Stomach (tissue), 9 donors: Measurements from ENCODE around the gene PIP4K2A. TPM values are rescaled to one million over a fixed set of nuclear protein-coding genes. Genes with fewer than 3 reads are reported as not detected.

Experiments used
- DNase-seq, 2 donors: peaks; one replicate each; pipeline versions ENCODE4 v3.0.0 to v3.0.0-alpha.2; 2013 to 2019
- H3K27ac ChIP-seq, 5 donors: fragments of 200-600 bp in 4 of 5; sonication (generic) in 4 of 5; one replicate each; pipeline ENCODE4 v1.5.1; 2013 to 2019; ENCODE audit warnings: mild to moderate bottlenecking in 1 of 5, moderate library complexity in 1 of 5
- H3K27me3 ChIP-seq, 3 donors: fragments of 200-600 bp; sonication (generic); one replicate each; pipeline ENCODE4 v1.5.1; 2017 to 2019; ENCODE audit warnings: mixed run types in 1 of 3
- H3K36me3 ChIP-seq, 4 donors: fragments of 200-600 bp; sonication (generic); 1 replicate in 3 of 4; 2 replicates in 1 of 4; pipeline ENCODE4 v1.5.1; 2016 to 2019
- H3K4me1 ChIP-seq, 4 donors: fragments of 200-600 bp; sonication (generic); one replicate each; pipeline ENCODE4 v1.5.1; 2016 to 2019
- H3K4me3 ChIP-seq, 4 donors: fragments of 200-600 bp; sonication (generic) in 3 of 4; one replicate each; pipeline ENCODE4 v1.5.1; 2016 to 2019; ENCODE audit warnings: mild to moderate bottlenecking in 1 of 4
- H3K9me3 ChIP-seq, 4 donors: fragments of 200-600 bp; sonication (generic); one replicate each; pipeline ENCODE4 v1.5.1; 2016 to 2019
- EP300 ChIP-seq: sonication (generic); formaldehyde crosslinking; IDR thresholded peaks from one replicate; pipeline ENCODE4 v1.6.1; 2017; ENCODE audit warnings: antibody characterized with exemption
- POLR2A ChIP-seq, 4 donors: fragments of 450-650 bp; IDR thresholded peaks; one replicate each; pipeline ENCODE4 v1.6.1; 2016; ENCODE audit warnings: antibody characterized with exemption in 4 of 4, control low read depth in 2 of 4, mild to moderate bottlenecking in 1 of 4, moderate library complexity in 1 of 4
- POLR2AphosphoS5 ChIP-seq, 3 donors: sonication (generic); formaldehyde crosslinking; IDR thresholded peaks; one replicate each; pipeline ENCODE4 v1.6.1; 2016; ENCODE audit warnings: antibody characterized with exemption in 3 of 3
- WGBS, 5 donors: extraction: QIAGEN DNeasy Blood & Tissue Kit in 3 of 5; methylation state at CpG; one replicate each; pipeline versions ENCODE4 v1.1.5 to v1.1.7; 2013 to 2018; 5-methylcytosine and 5-hydroxymethylcytosine counted together
- intact Hi-C: fragments of 100-400 bp; cut with DNase I; formaldehyde crosslinking; loops from one replicate; pipeline ENCODE4 v1.15.1; 2023; ENCODE audit warnings: low total_unique reads
- polyA plus RNA-seq, 3 donors: library from polyadenylated mRNA; stranded (reverse); fragments of 200-250 nt; gene quantifications; one replicate each; pipeline ENCODE4 v1.2.3, GENCODE V29; 2013
- total RNA-seq, 5 donors: library from RNA; depleted of rRNA; stranded (reverse); fragments of >200 nt; gene quantifications; one replicate each; pipeline versions ENCODE4 v1.1.0 to v1.2.3, GENCODE V29; 2014 to 2016
- TF ChIP-seq, protein P1 (sequence below), 7 experiments: fragments of 450-650 bp in 4 of 7; fragments of 200-600 bp in 3 of 7; sonication (generic) in 3 of 7; IDR thresholded peaks; one replicate each; pipeline ENCODE4 v1.5.1; 2016 to 2019; ENCODE audit warnings: antibody characterized with exemption in 7 of 7, control low read depth in 2 of 7, mild to moderate bottlenecking in 1 of 7
- donor health status: healthy with polysubstance abuse.
- donor health status: Bipolar disorder and iron deficiency.
- donor health status: healthy.

Gene PIP4K2A
- total and polyA plus RNA-seq, 8 donors, result 6.7 to 61.3 (median 13.6) TPM

DNA sequence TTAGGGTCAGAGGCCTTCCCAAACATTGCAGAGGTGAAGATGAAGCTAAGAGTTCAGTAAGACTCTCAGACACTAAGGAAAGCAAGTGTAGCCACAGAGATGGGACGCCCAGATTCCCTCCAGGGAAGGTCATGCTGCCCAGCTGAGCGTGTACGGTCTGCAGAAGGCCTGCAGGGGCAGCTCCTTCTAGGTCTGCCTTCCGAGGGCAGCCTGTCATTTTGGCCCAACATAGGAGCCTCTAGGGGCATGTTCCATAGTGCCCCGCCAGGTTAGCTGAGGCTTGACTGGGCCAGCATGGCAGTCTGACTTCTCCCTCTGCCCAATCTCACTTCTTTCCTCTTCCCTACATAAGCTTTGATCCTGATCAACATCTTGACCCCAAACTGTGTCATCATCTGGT is 130.7 kb downstream of the PIP4K2A start:
- no peak for TF ChIP-seq EP300
- TF ChIP-seq, protein P1, sequence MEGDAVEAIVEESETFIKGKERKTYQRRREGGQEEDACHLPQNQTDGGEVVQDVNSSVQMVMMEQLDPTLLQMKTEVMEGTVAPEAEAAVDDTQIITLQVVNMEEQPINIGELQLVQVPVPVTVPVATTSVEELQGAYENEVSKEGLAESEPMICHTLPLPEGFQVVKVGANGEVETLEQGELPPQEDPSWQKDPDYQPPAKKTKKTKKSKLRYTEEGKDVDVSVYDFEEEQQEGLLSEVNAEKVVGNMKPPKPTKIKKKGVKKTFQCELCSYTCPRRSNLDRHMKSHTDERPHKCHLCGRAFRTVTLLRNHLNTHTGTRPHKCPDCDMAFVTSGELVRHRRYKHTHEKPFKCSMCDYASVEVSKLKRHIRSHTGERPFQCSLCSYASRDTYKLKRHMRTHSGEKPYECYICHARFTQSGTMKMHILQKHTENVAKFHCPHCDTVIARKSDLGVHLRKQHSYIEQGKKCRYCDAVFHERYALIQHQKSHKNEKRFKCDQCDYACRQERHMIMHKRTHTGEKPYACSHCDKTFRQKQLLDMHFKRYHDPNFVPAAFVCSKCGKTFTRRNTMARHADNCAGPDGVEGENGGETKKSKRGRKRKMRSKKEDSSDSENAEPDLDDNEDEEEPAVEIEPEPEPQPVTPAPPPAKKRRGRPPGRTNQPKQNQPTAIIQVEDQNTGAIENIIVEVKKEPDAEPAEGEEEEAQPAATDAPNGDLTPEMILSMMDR (IDR thresholded peaks at IDR 0.05), result no peak
- TF ChIP-seq POLR2A (IDR thresholded peaks at IDR 0.05), result no peak
- TF ChIP-seq POLR2AphosphoS5 (IDR thresholded peaks at IDR 0.05), result no peak
- H3K4me3 ChIP-seq, result no peak overlapping the region
- intact Hi-C loops, result no loop called here
- no peaks in the 10 kb centered on the region for H3K27me3 ChIP-seq
- H3K9me3 ChIP-seq, result no peaks in the 10 kb centered on the region
- no peak overlapping the region for H3K27ac ChIP-seq
- peaks cover 0 to 5% (median 0%) of the 10 kb centered on the region in 4 donors for H3K4me1 ChIP-seq
- WGBS, 5 donors, result 86 to 91% (median 90%) methylated on average over 4 to 5 of the region's 5 CpGs
- H3K36me3 ChIP-seq, result peaks cover 3 to 64% (median 37%) of the 10 kb centered on the region in 4 donors
- no peak for DNase-seq

DNA sequence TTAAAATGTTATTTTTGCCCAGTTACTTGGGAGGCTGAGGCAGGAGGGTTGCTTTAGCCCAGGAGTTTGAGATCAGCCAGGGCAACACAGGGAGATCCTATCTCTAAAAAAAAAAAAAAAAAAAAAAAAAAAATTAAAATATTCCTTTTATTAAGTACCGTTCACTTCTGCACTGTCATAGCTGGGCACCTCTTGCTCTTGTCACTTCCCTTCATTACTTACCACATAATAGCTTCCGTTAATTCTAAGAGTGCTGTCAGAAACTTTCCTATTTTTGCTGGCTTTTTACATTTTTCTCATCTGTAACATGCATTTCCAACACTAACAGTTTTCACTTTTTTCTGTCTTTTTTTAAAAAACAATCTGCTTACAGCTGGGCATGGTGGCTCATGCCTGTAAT is 132.9 kb downstream of the PIP4K2A start:
- Histone ChIP-seq H3K4me1 (peaks cover 0 to 5% (median 0%) of the 10 kb centered on the region in 4 donors), H3K36me3 (peaks cover 0 to 62% (median 42%) of the 10 kb centered on the region in 4 donors), H3K27me3 (no peaks in the 10 kb centered on the region), H3K9me3 (no peaks in the 10 kb centered on the region), H3K27ac (no peak overlapping the region), H3K4me3 (no peak overlapping the region)
- intact Hi-C loops, result no loop called here
- DNase-seq, result no peak
- TF ChIP-seq EP300, result no peak
- TF ChIP-seq, protein P1 (IDR thresholded peaks at IDR 0.05), result no peak
- TF ChIP-seq POLR2AphosphoS5 (IDR thresholded peaks at IDR 0.05), result no peak
- TF ChIP-seq POLR2A (IDR thresholded peaks at IDR 0.05), result no peak
- WGBS, 5 donors, result 78 to 96% (median 92%) methylated on average over 2 of the region's 2 CpGs

- no peak for TF ChIP-seq EP300
- H3K9me3 ChIP-seq, result no peaks in the 10 kb centered on the region
- intact Hi-C loops, result no loop called here
These were observed 133.7 kb downstream of the PIP4K2A start for GRCh38 chr10:22580711-22581110.

DNA sequence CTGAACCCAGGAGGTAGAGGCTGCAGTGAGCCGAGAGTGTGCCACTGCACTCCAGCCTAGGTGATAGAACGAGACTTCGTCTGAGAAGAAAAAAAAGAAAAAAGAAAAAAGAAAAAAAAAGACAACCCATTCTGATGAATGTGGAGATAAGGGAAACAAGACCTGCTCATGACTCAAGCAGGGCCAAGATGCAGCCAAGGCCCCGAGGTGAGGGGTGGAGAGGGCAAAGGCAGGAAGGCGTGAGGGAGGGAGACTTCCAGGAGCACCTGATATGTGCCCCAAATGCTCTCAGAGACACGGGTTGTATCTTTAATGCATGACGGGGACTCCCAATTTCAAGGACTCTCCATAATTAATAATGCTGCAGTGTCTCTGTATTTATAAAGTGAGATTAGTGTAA is 134.6 kb downstream of the PIP4K2A start:
- intact Hi-C loops, result no loop called here
- 82 to 91% (median 87%) methylated on average over 7 of the region's 7 CpGs for WGBS, 5 donors
- no peaks in the 10 kb centered on the region for H3K4me1 ChIP-seq
- H3K9me3 ChIP-seq, result no peaks in the 10 kb centered on the region
- no peaks in the 10 kb centered on the region for H3K27me3 ChIP-seq
- DNase-seq, result no peak
- no peak for TF ChIP-seq EP300
- no peak for TF ChIP-seq POLR2A (IDR thresholded peaks at IDR 0.05)
- TF ChIP-seq, protein P1 (IDR thresholded peaks at IDR 0.05), result no peak
- no peak for TF ChIP-seq POLR2AphosphoS5 (IDR thresholded peaks at IDR 0.05)
- H3K27ac ChIP-seq, result no peak overlapping the region
- no peak overlapping the region for H3K4me3 ChIP-seq
- peaks cover 0 to 74% (median 47%) of the 10 kb centered on the region in 4 donors for H3K36me3 ChIP-seq

More at GRCh38 chr10:22580711-22581110, 133.7 kb downstream of the PIP4K2A start:
- H3K36me3 ChIP-seq, result peaks cover 0 to 68% (median 47%) of the 10 kb centered on the region in 4 donors
- DNase-seq, result no peak
- H3K27me3 ChIP-seq, result no peaks in the 10 kb centered on the region
- no peak overlapping the region for H3K27ac ChIP-seq
- H3K4me3 ChIP-seq, result no peak overlapping the region
- no peaks in the 10 kb centered on the region for H3K4me1 ChIP-seq
- WGBS, 5 donors, result 91 to 93% (median 92%) methylated on average over 9 of the region's 9 CpGs

GRCh38 chr10:22573820-22574569 is 140.4 kb downstream of the PIP4K2A start:
- Histone ChIP-seq H3K27me3 (no peaks in the 10 kb centered on the region), H3K27ac (no peak overlapping the region), H3K36me3 (peaks cover 7 to 62% (median 47%) of the 10 kb centered on the region in 4 donors), H3K9me3 (no peaks in the 10 kb centered on the region), H3K4me1 (no peaks in the 10 kb centered on the region), H3K4me3 (no peak overlapping the region)
- intact Hi-C loops, result no loop called here
- DNase-seq, result peak in 1 of 2 donors; percentile 33
- 63 to 70% (median 64%) methylated on average over 7 of the region's 7 CpGs for WGBS, 5 donors
- TF ChIP-seq POLR2AphosphoS5 (IDR thresholded peaks at IDR 0.05), result no peak
- TF ChIP-seq, protein P1 (IDR thresholded peaks at IDR 0.05), result peak in 4 of 7 experiments; percentile 10 to 37 (median 21)
- TF ChIP-seq POLR2A (IDR thresholded peaks at IDR 0.05), result no peak
- TF ChIP-seq EP300, result no peak
